Measurements from ENCODE around the gene ALG12.
A peak's percentile ranks its signal among the peaks of the same experiment; 100 is the strongest.

Gene ALG12

GRCh38 chr22:49925525-49926128 is 7.4 kb upstream of the ALG12 start:
- no peak overlapping the region for H3K4me3 ChIP-seq (ENCODE audit: extremely low read depth, insufficient read depth, low read length, poor library complexity, severe bottlenecking)
- no peaks in the 10 kb centered on the region for H3K4me1 ChIP-seq (ENCODE audit: control insufficient read depth, insufficient read depth, low read length, poor library complexity, severe bottlenecking)
- H3K36me3 ChIP-seq (ENCODE audit: control insufficient read depth, insufficient read depth, low read length) = peaks cover 12% of the 10 kb centered on the region
- WGBS, 2 experiments (ENCODE audit: insufficient coverage in 2 of 2) = 94 to 95% methylated on average over 23 to 24 of the region's 24 CpGs
- H3K27ac ChIP-seq (ENCODE audit: low read depth, low read length, severe bottlenecking) = no peak overlapping the region
- no peaks in the 10 kb centered on the region for H3K9me3 ChIP-seq (ENCODE audit: control insufficient read depth, low read length)

GRCh38 chr22:49924113-49924833 is 6.0 kb upstream of the ALG12 start:
- H3K27ac ChIP-seq (ENCODE audit: low read depth, low read length, severe bottlenecking) = no peak overlapping the region
- no peak overlapping the region for H3K4me3 ChIP-seq (ENCODE audit: extremely low read depth, insufficient read depth, low read length, poor library complexity, severe bottlenecking)
- no peaks in the 10 kb centered on the region for H3K4me1 ChIP-seq (ENCODE audit: control insufficient read depth, insufficient read depth, low read length, poor library complexity, severe bottlenecking)
- H3K36me3 ChIP-seq (ENCODE audit: control insufficient read depth, insufficient read depth, low read length) = peaks cover 20% of the 10 kb centered on the region
- no peaks in the 10 kb centered on the region for H3K9me3 ChIP-seq (ENCODE audit: control insufficient read depth, low read length)
- 92 to 94% methylated on average over 27 to 31 of the region's 31 CpGs for WGBS, 2 experiments (ENCODE audit: insufficient coverage in 2 of 2)

- 79 to 82% methylated on average over 14 to 16 of the region's 16 CpGs for WGBS, 2 experiments (ENCODE audit: insufficient coverage in 2 of 2)
- no peak overlapping the region for H3K27ac ChIP-seq (ENCODE audit: low read depth, low read length, severe bottlenecking)
- H3K4me3 ChIP-seq (ENCODE audit: extremely low read depth, insufficient read depth, low read length, poor library complexity, severe bottlenecking) = no peak overlapping the region
- H3K36me3 ChIP-seq (ENCODE audit: control insufficient read depth, insufficient read depth, low read length) = peaks cover 20% of the 10 kb centered on the region
- no peaks in the 10 kb centered on the region for H3K9me3 ChIP-seq (ENCODE audit: control insufficient read depth, low read length)
- no peaks in the 10 kb centered on the region for H3K4me1 ChIP-seq (ENCODE audit: control insufficient read depth, insufficient read depth, low read length, poor library complexity, severe bottlenecking)
These were observed 5.2 kb upstream of the ALG12 start for GRCh38 chr22:49923445-49923844.

- whole genome bisulfite sequencing, 2 experiments (ENCODE audit: insufficient coverage in 2 of 2) = 94 to 97% methylated on average over 20 to 25 of the region's 25 CpGs
- Histone ChIP-seq H3K4me1 (ENCODE audit: control insufficient read depth, insufficient read depth, low read length, poor library complexity, severe bottlenecking) (no peaks in the 10 kb centered on the region), H3K27ac (ENCODE audit: low read depth, low read length, severe bottlenecking) (no peak overlapping the region), H3K36me3 (ENCODE audit: control insufficient read depth, insufficient read depth, low read length) (peaks cover 20% of the 10 kb centered on the region), H3K9me3 (ENCODE audit: control insufficient read depth, low read length) (no peaks in the 10 kb centered on the region), H3K4me3 (ENCODE audit: extremely low read depth, insufficient read depth, low read length, poor library complexity, severe bottlenecking) (no peak overlapping the region)
These were observed 4.7 kb upstream of the ALG12 start for GRCh38 chr22:49922926-49923325.

- no peaks in the 10 kb centered on the region for H3K9me3 ChIP-seq (ENCODE audit: control insufficient read depth, low read length)
- no peaks in the 10 kb centered on the region for H3K4me1 ChIP-seq (ENCODE audit: control insufficient read depth, insufficient read depth, low read length, poor library complexity, severe bottlenecking)
- peaks cover 20% of the 10 kb centered on the region for H3K36me3 ChIP-seq (ENCODE audit: control insufficient read depth, insufficient read depth, low read length)
- no peak overlapping the region for H3K27ac ChIP-seq (ENCODE audit: low read depth, low read length, severe bottlenecking)
- 87 to 94% methylated on average over 3 to 7 of the region's 22 CpGs for WGBS, 2 experiments (ENCODE audit: insufficient coverage in 2 of 2)
- H3K4me3 ChIP-seq (ENCODE audit: extremely low read depth, insufficient read depth, low read length, poor library complexity, severe bottlenecking) = no peak overlapping the region
These were observed 4.2 kb upstream of the ALG12 start for GRCh38 chr22:49922484-49922883.

GRCh38 chr22:49921508-49922278 is 3.5 kb upstream of the ALG12 start:
- Histone ChIP-seq H3K4me1 (ENCODE audit: control insufficient read depth, insufficient read depth, low read length, poor library complexity, severe bottlenecking) (no peaks in the 10 kb centered on the region), H3K9me3 (ENCODE audit: control insufficient read depth, low read length) (no peaks in the 10 kb centered on the region), H3K4me3 (ENCODE audit: extremely low read depth, insufficient read depth, low read length, poor library complexity, severe bottlenecking) (no peak overlapping the region), H3K27ac (ENCODE audit: low read depth, low read length, severe bottlenecking) (no peak overlapping the region), H3K36me3 (ENCODE audit: control insufficient read depth, insufficient read depth, low read length) (peaks cover 20% of the 10 kb centered on the region)
- WGBS, 2 experiments (ENCODE audit: insufficient coverage in 2 of 2) = 93% methylated on average over 32 of the region's 35 CpGs

GRCh38 chr22:49920859-49921258 is 2.6 kb upstream of the ALG12 start:
- no peaks in the 10 kb centered on the region for H3K4me1 ChIP-seq (ENCODE audit: control insufficient read depth, insufficient read depth, low read length, poor library complexity, severe bottlenecking)
- peaks cover 20% of the 10 kb centered on the region for H3K36me3 ChIP-seq (ENCODE audit: control insufficient read depth, insufficient read depth, low read length)
- no peak overlapping the region for H3K4me3 ChIP-seq (ENCODE audit: extremely low read depth, insufficient read depth, low read length, poor library complexity, severe bottlenecking)
- no peaks in the 10 kb centered on the region for H3K9me3 ChIP-seq (ENCODE audit: control insufficient read depth, low read length)
- WGBS, 2 experiments (ENCODE audit: insufficient coverage in 2 of 2) = 90 to 91% methylated on average over 16 to 17 of the region's 18 CpGs
- no peak overlapping the region for H3K27ac ChIP-seq (ENCODE audit: low read depth, low read length, severe bottlenecking)

GRCh38 chr22:49918911-49919881 is 958 bp upstream of the ALG12 start:
- no peaks in the 10 kb centered on the region for H3K9me3 ChIP-seq (ENCODE audit: control insufficient read depth, low read length)
- no peaks in the 10 kb centered on the region for H3K4me1 ChIP-seq (ENCODE audit: control insufficient read depth, insufficient read depth, low read length, poor library complexity, severe bottlenecking)
- H3K27ac ChIP-seq (ENCODE audit: low read depth, low read length, severe bottlenecking) = no peak overlapping the region
- peak overlapping the region; percentile 82 for H3K4me3 ChIP-seq (ENCODE audit: extremely low read depth, insufficient read depth, low read length, poor library complexity, severe bottlenecking)
- WGBS, 2 experiments (ENCODE audit: insufficient coverage in 2 of 2) = 43 to 63% methylated on average over 25 to 41 of the region's 47 CpGs
- peaks cover 13% of the 10 kb centered on the region for H3K36me3 ChIP-seq (ENCODE audit: control insufficient read depth, insufficient read depth, low read length)

GRCh38 chr22:49916831-49917230 is 1.4 kb downstream of the ALG12 start:
- H3K4me1 ChIP-seq (ENCODE audit: control insufficient read depth, insufficient read depth, low read length, poor library complexity, severe bottlenecking) = no peaks in the 10 kb centered on the region
- WGBS, 2 experiments (ENCODE audit: insufficient coverage in 2 of 2) = 92 to 96% methylated on average over 11 of the region's 11 CpGs
- H3K36me3 ChIP-seq (ENCODE audit: control insufficient read depth, insufficient read depth, low read length) = peaks cover 22% of the 10 kb centered on the region
- no peak overlapping the region for H3K4me3 ChIP-seq (ENCODE audit: extremely low read depth, insufficient read depth, low read length, poor library complexity, severe bottlenecking)
- no peak overlapping the region for H3K27ac ChIP-seq (ENCODE audit: low read depth, low read length, severe bottlenecking)
- H3K9me3 ChIP-seq (ENCODE audit: control insufficient read depth, low read length) = no peaks in the 10 kb centered on the region

GRCh38 chr22:49915610-49916009 is 2.6 kb downstream of the ALG12 start:
- 75 to 92% methylated on average over 9 to 11 of the region's 12 CpGs for WGBS, 2 experiments (ENCODE audit: insufficient coverage in 2 of 2)
- Histone ChIP-seq H3K27ac (ENCODE audit: low read depth, low read length, severe bottlenecking) (no peak overlapping the region), H3K9me3 (ENCODE audit: control insufficient read depth, low read length) (no peaks in the 10 kb centered on the region), H3K4me1 (ENCODE audit: control insufficient read depth, insufficient read depth, low read length, poor library complexity, severe bottlenecking) (no peaks in the 10 kb centered on the region), H3K36me3 (ENCODE audit: control insufficient read depth, insufficient read depth, low read length) (peaks cover 20% of the 10 kb centered on the region), H3K4me3 (ENCODE audit: extremely low read depth, insufficient read depth, low read length, poor library complexity, severe bottlenecking) (no peak overlapping the region)

Data from mesodermal cell (in vitro differentiated cells).